HepG2 (cell line): ENCODE data around the gene ZMIZ1. TPM values are rescaled to one million over a fixed set of nuclear protein-coding genes. Genes with fewer than 3 reads are reported as not detected.

Experiments
- ATAC-seq: fragments of 200-7000 bp; cut with Tn5 transposase; 3 replicates; pipeline ENCODE4 v1.9.1; 2020; ENCODE audit warnings: mild to moderate bottlenecking, moderate library complexity
- BruUV-seq: library from RNA; stranded (reverse); fragments of 400-500 nt; replicated peaks from 2 replicates; lab custom pipeline; 2021; lab: Mats Ljungman, UMichigan
- CTCF ChIA-PET: fragments of 300-600 bp; formaldehyde crosslinking; extraction: SDS; loops from one replicate; lab custom pipeline; 2021; ENCODE audit warnings: low total read pairs, inconsistent platforms, low intra/inter-chr PET ratio; lab: Yijun Ruan, JAX
- POLR2A ChIA-PET: fragments of 350-600 bp; sonication (Branson Sonifier 250); formaldehyde crosslinking; loops from one replicate; lab custom pipeline; 2020; ENCODE audit warnings: antibody characterized with exemption, inconsistent platforms; lab: Yijun Ruan, JAX
- DNase-seq: peaks from one replicate; pipeline ENCODE4 v3.0.0-alpha.2; 2015; ENCODE audit warnings: low spot score
- FAIRE-seq: peaks from 3 replicates; lab custom pipeline; 2011; peaks lifted over from hg19 to GRCh38; lab: Jason Lieb, UNC
- H2AFZ ChIP-seq: one replicate; pipeline ENCODE4 v1.6.1; 2011; ENCODE audit warnings: low read length, inconsistent platforms
- H3K27ac ChIP-seq: fragments of 300-600 bp; 3 replicates; pipeline ENCODE4 v1.8.0; 2011; ENCODE audit warnings: mixed run types, mild to moderate bottlenecking, mixed read lengths, low read length, inconsistent platforms; ENCODE audit not compliant: insufficient read depth; ENCODE audit errors: extremely low read length
- H3K27me3 ChIP-seq, 2 experiments: fragments of 200-600 bp in 1 of 2; 2 replicates in 1 of 2; 3 replicates in 1 of 2; pipeline versions ENCODE4 v1.6.0 to v1.8.0; 2011; ENCODE audit warnings: low read length in 2 of 2, mild to moderate bottlenecking in 2 of 2, moderate library complexity in 2 of 2, inconsistent platforms in 1 of 2; ENCODE audit not compliant: insufficient read depth in 2 of 2, control insufficient read depth in 1 of 2
- H3K36me3 ChIP-seq, 2 experiments: fragments of 200-600 bp in 1 of 2; replicated peaks in 1 of 2; 2 replicates in 1 of 2; 3 replicates in 1 of 2; pipeline versions ENCODE4 v1.5.1 to v1.8.0; 2011; ENCODE audit warnings: low read length in 2 of 2, inconsistent platforms in 1 of 2; ENCODE audit not compliant: insufficient read depth in 2 of 2, control insufficient read depth in 1 of 2
- H3K4me1 ChIP-seq: 2 replicates; pipeline ENCODE4 v1.5.1; 2012; ENCODE audit warnings: low read length, inconsistent platforms; ENCODE audit not compliant: insufficient read depth
- H3K4me2 ChIP-seq: 2 replicates; pipeline ENCODE4 v1.6.0; 2011; ENCODE audit warnings: low read depth, low read length, inconsistent platforms
- H3K4me3 ChIP-seq, 3 experiments: fragments of 200-600 bp in 1 of 3; sonication (generic), shearing (Covaris generic) in 1 of 3; replicated peaks in 1 of 3; 2 replicates each; pipeline ENCODE4 v1.5.1; 2011 to 2016; ENCODE audit warnings: low read length in 3 of 3, inconsistent platforms in 2 of 3, low read depth in 2 of 3, mild to moderate bottlenecking in 2 of 3, control low read depth in 1 of 3, mixed read lengths in 1 of 3; ENCODE audit not compliant: insufficient read depth in 1 of 3
- H3K79me2 ChIP-seq: one replicate; pipeline ENCODE4 v1.6.1; 2011; ENCODE audit warnings: low read length, inconsistent platforms; ENCODE audit not compliant: insufficient read depth
- H3K9ac ChIP-seq: 2 replicates; pipeline ENCODE4 v1.6.0; 2011; ENCODE audit warnings: mild to moderate bottlenecking, low read depth, low read length, inconsistent platforms; ENCODE audit not compliant: insufficient read depth
- H3K9me3 ChIP-seq: 2 replicates; pipeline ENCODE4 v1.5.1; 2012; ENCODE audit warnings: mild to moderate bottlenecking, low read length
- H4K20me1 ChIP-seq: 2 replicates; pipeline ENCODE4 v1.6.0; 2011; ENCODE audit warnings: inconsistent platforms, mild to moderate bottlenecking, low read length, moderate library complexity; ENCODE audit not compliant: insufficient read depth
- ATF7 ChIP-seq, 2 experiments: fragments of 450-650 bp in 1 of 2; sonication (generic) in 1 of 2; formaldehyde crosslinking in 1 of 2; IDR thresholded peaks; 2 replicates each; pipeline versions ENCODE4 v1.4.0 to v1.6.1; 2016 to 2020; ENCODE audit warnings: antibody characterized with exemption in 1 of 2, mild to moderate bottlenecking in 1 of 2, missing genetic modification reagents in 1 of 2
- PBX3 ChIP-seq: sonication (generic); formaldehyde crosslinking; IDR thresholded peaks from 2 replicates; pipeline ENCODE4 v1.8.1; 2023; ENCODE audit warnings: missing genetic modification reagents, inconsistent platforms, borderline replicate concordance
- WGBS: methylation state at CpG from one replicate; pipeline ENCODE4 v1.1.6; 2017; ENCODE audit warnings: low lambda C conversion rate; 5-methylcytosine and 5-hydroxymethylcytosine counted together
- in situ Hi-C: cut with HindIII; loops from 2 replicates; pipeline ENCODE4 v1.10.0; 2017; ENCODE audit warnings: low pct_unique_long_range_greater_than_20kb; ENCODE audit not compliant: extremely low pct_ligation_motif_present
- intact Hi-C: fragments of 100-400 bp; cut with micrococcal nuclease; formaldehyde crosslinking; loops from one replicate; pipeline ENCODE4 v1.10.0; 2022; ENCODE audit not compliant: unreplicated experiment
- polyA plus RNA-seq, 8 experiments: library from polyadenylated mRNA; depleted of rRNA in 3 of 8; stranded (reverse) in 7 of 8; unstranded in 1 of 8; fragments of >200 nt; fragmentation: Illumina TruSeq in 4 of 8; extraction: Trizol in 4 of 8; gene quantifications; 2 replicates each; pipeline versions ENCODE4 v1.2.1 to v1.2.3, GENCODE V29; 2011 to 2016; ENCODE audit warnings: low read depth in 4 of 8, missing spikeins in 1 of 8, mixed read lengths in 1 of 8; ENCODE audit not compliant: insufficient read depth in 1 of 8
- total RNA-seq, 5 experiments: library from RNA; depleted of rRNA; stranded (reverse); fragments of >200 nt; fragmentation: Illumina TruSeq; extraction: Trizol; gene quantifications; 2 replicates each; pipeline ENCODE4 v1.2.3, GENCODE V29; 2016; ENCODE audit warnings: low read depth in 1 of 5

Gene ZMIZ1
- total and polyA plus RNA-seq, 2 of the 13 experiments (the other 11 are each of a cell fraction or from before 2014, with no cell fraction given) = 5.3 to 10.2 TPM

- H3K27ac ChIP-seq = no peak overlapping the region
- H2AFZ ChIP-seq = no peak overlapping the region
- ChIA-PET CTCF (no interaction called here), POLR2A (no interaction called here)
- FAIRE-seq = no peak
- in situ Hi-C loops (loop anchor here (5.0 kb wide), 1 partner anchor 73 kb away; no protein-coding TSS in a partner anchor), intact Hi-C loops (loop anchor here (10.0 kb wide), 1 partner anchor 275 kb away; no protein-coding TSS in a partner anchor)
- no peaks in the 10 kb centered on the region for H3K79me2 ChIP-seq
- no peaks in the 10 kb centered on the region for H3K36me3 ChIP-seq
- H3K27me3 ChIP-seq = peaks cover 1 to 3% of the 10 kb centered on the region in 2 experiments; a peak in 3 of 5 replicates
- H3K4me1 ChIP-seq = peaks cover 71% of the 10 kb centered on the region
- 91% methylated on average over 14 of the region's 15 CpGs for WGBS
- H3K9ac ChIP-seq = no peak overlapping the region
- TF ChIP-seq ATF7 (IDR thresholded peaks at IDR 0.05) (0 out of 2 replicates have a peak, but pooled peaks have one; percentile 3), ATF7 (CRISPR knock-in tag; IDR thresholded peaks at IDR 0.05) (no peak), PBX3 (CRISPR knock-in tag) (no peak)
- no peak overlapping the region for H3K4me2 ChIP-seq
- H3K9me3 ChIP-seq = no peaks in the 10 kb centered on the region
- DNase-seq = no peak
- BruUV-seq = no TSS peak
- ATAC-seq = no peak
- H3K4me3 ChIP-seq = no peak overlapping the region
- no peaks in the 10 kb centered on the region for H4K20me1 ChIP-seq
These were observed 18.6 kb upstream of the ZMIZ1 start for GRCh38 chr10:79049931-79050895.
